H1 (cell line): ENCODE measurements around the gene RPS6KA5. TPM values are rescaled to one million over a fixed set of nuclear protein-coding genes. Genes with fewer than 3 reads are reported as not detected.

Source experiments
- CTCF ChIA-PET: fragments of 300-600 bp; sonication (Branson Sonifier 250); formaldehyde crosslinking; loops from one replicate; lab custom pipeline; 2021; ENCODE audit not compliant: partially characterized antibody; lab: Charles Lee
- POLR2A ChIA-PET: fragments of 300-600 bp; sonication (Branson Sonifier 250); formaldehyde crosslinking; loops from one replicate; lab custom pipeline; 2021; ENCODE audit warnings: inconsistent platforms; ENCODE audit not compliant: partially characterized antibody; lab: Charles Lee
- DNase-seq, 2 experiments: peaks; one replicate each; pipeline versions ENCODE4 v3.0.0 to v3.0.0-alpha.2; 2010 to 2022; ENCODE audit warnings: low spot score in 2 of 2, low read depth in 1 of 2, mixed read lengths in 1 of 2
- FAIRE-seq: peaks from 2 replicates; lab custom pipeline; 2011; peaks lifted over from hg19 to GRCh38; lab: Jason Lieb, UNC
- H2AFZ ChIP-seq: 2 replicates; pipeline ENCODE4 v1.8.1; 2012; ENCODE audit warnings: low read length, inconsistent platforms
- H2AK5ac ChIP-seq: 2 replicates; pipeline ENCODE4 v1.6.1; 2013; ENCODE audit warnings: low read depth, low read length
- H2BK120ac ChIP-seq: replicated peaks from 2 replicates; pipeline ENCODE3; 2013; ENCODE audit warnings: low read depth, low read length, inconsistent platforms
- H2BK12ac ChIP-seq: 2 replicates; pipeline ENCODE4 v1.6.1; 2013; ENCODE audit warnings: low read depth, low read length
- H2BK15ac ChIP-seq: 2 replicates; pipeline ENCODE4 v1.6.1; 2013; ENCODE audit warnings: low read length
- H2BK20ac ChIP-seq: 2 replicates; pipeline ENCODE4 v1.6.1; 2013; ENCODE audit warnings: low read length
- H2BK5ac ChIP-seq: 2 replicates; pipeline ENCODE4 v1.6.1; 2013; ENCODE audit warnings: low read depth, low read length
- H3K14ac ChIP-seq: 2 replicates; pipeline ENCODE4 v1.6.1; 2013; ENCODE audit warnings: inconsistent platforms; ENCODE audit not compliant: insufficient read length
- H3K18ac ChIP-seq: 2 replicates; pipeline ENCODE4 v1.6.1; 2013; ENCODE audit warnings: low read length; ENCODE audit errors: extremely low read depth
- H3K23ac ChIP-seq: 2 replicates; pipeline ENCODE4 v1.6.1; 2013; ENCODE audit warnings: inconsistent platforms; ENCODE audit not compliant: insufficient read length
- H3K23me2 ChIP-seq: 2 replicates; pipeline ENCODE4 v1.6.1; 2013; ENCODE audit warnings: low read depth, low read length
- H3K27ac ChIP-seq: 2 replicates; pipeline ENCODE4 v1.6.1; 2011; ENCODE audit warnings: low read depth, low read length, inconsistent platforms
- H3K27me3 ChIP-seq, 4 experiments: replicated peaks in 1 of 4; 1 replicate in 1 of 4; 2 replicates in 3 of 4; pipeline versions ENCODE4 v1.6.1 to v1.8.1; 2011 to 2013; ENCODE audit warnings: low read length in 3 of 4, mild to moderate bottlenecking in 3 of 4, inconsistent platforms in 2 of 4, mixed read lengths in 2 of 4, moderate library complexity in 1 of 4; ENCODE audit not compliant: control insufficient read depth in 3 of 4, insufficient read depth in 3 of 4; ENCODE audit errors: extremely low read depth in 1 of 4
- H3K36me3 ChIP-seq, 4 experiments: 2 replicates each; pipeline versions ENCODE4 v1.6.1 to v1.8.1; 2011 to 2013; ENCODE audit warnings: mild to moderate bottlenecking in 4 of 4, low read length in 3 of 4, moderate library complexity in 2 of 4, control low read depth in 1 of 4, inconsistent platforms in 1 of 4; ENCODE audit not compliant: insufficient read depth in 4 of 4, control insufficient read depth in 2 of 4
- H3K4ac ChIP-seq: replicated peaks from 2 replicates; pipeline ENCODE3; 2013; ENCODE audit warnings: low read length, low read depth, mixed read lengths, inconsistent platforms; ENCODE audit not compliant: insufficient read length
- H3K4me1 ChIP-seq, 4 experiments: replicated peaks in 1 of 4; 1 replicate in 1 of 4; 2 replicates in 3 of 4; pipeline versions ENCODE4 v1.6.1 to v1.8.1; 2011 to 2013; ENCODE audit warnings: low read length in 3 of 4, inconsistent platforms in 2 of 4, mixed read lengths in 1 of 4; ENCODE audit not compliant: insufficient read depth in 4 of 4, control insufficient read depth in 3 of 4
- H3K4me2 ChIP-seq, 2 experiments: 2 replicates each; pipeline versions ENCODE4 v1.6.1 to v1.8.1; 2011 to 2013; ENCODE audit warnings: low read depth in 2 of 2, low read length in 2 of 2, control low read depth in 1 of 2, inconsistent platforms in 1 of 2, mild to moderate bottlenecking in 1 of 2; ENCODE audit not compliant: insufficient read depth in 1 of 2
- H3K4me3 ChIP-seq, 4 experiments: fragments of 200-600, 300-600 bp in 1 of 4; sonication (generic), shearing (Covaris generic), sonication (Bioruptor Twin) in 1 of 4; 2 replicates each; pipeline versions ENCODE4 v1.5.1 to v1.8.1; 2011 to 2016; ENCODE audit warnings: low read length in 4 of 4, low read depth in 3 of 4, control low read depth in 2 of 4, inconsistent platforms in 2 of 4, mild to moderate bottlenecking in 2 of 4, mixed read lengths in 1 of 4, moderate library complexity in 1 of 4; ENCODE audit not compliant: insufficient read depth in 2 of 4; ENCODE audit errors: extremely low read depth in 1 of 4
- H3K56ac ChIP-seq: replicated peaks from 2 replicates; pipeline ENCODE3; 2013; ENCODE audit warnings: low read depth, mild to moderate bottlenecking, mixed read lengths, low read length, inconsistent platforms; ENCODE audit not compliant: insufficient read length
- H3K79me1 ChIP-seq: 2 replicates; pipeline ENCODE4 v1.6.1; 2013; ENCODE audit warnings: low read depth, low read length, control low read depth
- H3K79me2 ChIP-seq, 2 experiments: 2 replicates each; pipeline versions ENCODE4 v1.6.1 to v1.8.1; 2012 to 2013; ENCODE audit warnings: low read length in 2 of 2, mild to moderate bottlenecking in 2 of 2, inconsistent platforms in 1 of 2; ENCODE audit not compliant: insufficient read depth in 2 of 2, control insufficient read depth in 1 of 2
- H3K9ac ChIP-seq, 4 experiments: replicated peaks in 1 of 4; 1 replicate in 1 of 4; 2 replicates in 3 of 4; pipeline versions ENCODE4 v1.6.1 to v1.8.1; 2011 to 2013; ENCODE audit warnings: low read depth in 3 of 4, low read length in 3 of 4, control low read depth in 2 of 4, mild to moderate bottlenecking in 2 of 4, moderate library complexity in 2 of 4, inconsistent platforms in 1 of 4; ENCODE audit errors: extremely low read depth in 1 of 4
- H3K9me3 ChIP-seq, 2 experiments: 2 replicates each; pipeline versions ENCODE4 v1.6.1 to v1.8.1; 2012 to 2013; ENCODE audit warnings: mild to moderate bottlenecking in 2 of 2, moderate library complexity in 2 of 2, control low read depth in 1 of 2, inconsistent platforms in 1 of 2, low read depth in 1 of 2, low read length in 1 of 2, mixed read lengths in 1 of 2; ENCODE audit not compliant: insufficient read depth in 2 of 2
- H4K20me1 ChIP-seq, 2 experiments: replicated peaks in 1 of 2; 2 replicates each; pipeline versions ENCODE3 to v1.8.1; 2011 to 2013; ENCODE audit warnings: inconsistent platforms in 2 of 2, low read length in 2 of 2, mild to moderate bottlenecking in 1 of 2; ENCODE audit not compliant: insufficient read depth in 2 of 2, control insufficient read depth in 1 of 2
- H4K5ac ChIP-seq: 2 replicates; pipeline ENCODE4 v1.6.1; 2013; ENCODE audit warnings: low read length, low read depth, mixed read lengths, inconsistent platforms; ENCODE audit not compliant: insufficient read length
- H4K8ac ChIP-seq: 2 replicates; pipeline ENCODE4 v1.8.0; 2013; ENCODE audit warnings: mild to moderate bottlenecking, moderate library complexity, low read length, inconsistent platforms; ENCODE audit not compliant: insufficient read depth; ENCODE audit errors: extremely low read depth
- H4K91ac ChIP-seq: replicated peaks from 2 replicates; pipeline ENCODE3; 2013; ENCODE audit warnings: low read length, mixed read lengths, inconsistent platforms; ENCODE audit not compliant: insufficient read length
- NANOG ChIP-seq: IDR thresholded peaks from 2 replicates; pipeline ENCODE4 v1.6.1; 2011; ENCODE audit warnings: low read length, low read depth, mild to moderate bottlenecking, inconsistent platforms; ENCODE audit not compliant: insufficient read depth, poor library complexity, severe bottlenecking
- WGBS, 2 experiments: shearing (Covaris generic) in 1 of 2; methylation state at CpG; one replicate each; pipeline versions ENCODE4 v1.1.6 to v1.1.7; 2013 to 2015; ENCODE audit warnings: low lambda C conversion rate in 2 of 2, mixed read lengths in 2 of 2, inconsistent platforms in 1 of 2, low coverage in 1 of 2, missing lambda C conversion rate in 1 of 2; ENCODE audit not compliant: insufficient replicate concordance in 2 of 2, insufficient coverage in 1 of 2, insufficient read length in 1 of 2; ENCODE audit errors: extremely low coverage in 1 of 2, missing lambda C conversion rate in 1 of 2; 5-methylcytosine and 5-hydroxymethylcytosine counted together
- polyA plus RNA-seq, 7 experiments: library from polyadenylated mRNA; depleted of rRNA in 3 of 7; stranded (reverse) in 5 of 7; unstranded in 2 of 7; fragments of >200 nt in 5 of 7; fragments of 200-250 nt in 2 of 7; gene quantifications; 1 replicate in 5 of 7; 2 replicates in 1 of 7; 4 replicates in 1 of 7; pipeline versions ENCODE4 v1.2.1 to v1.2.3, GENCODE V29; 2011 to 2013; ENCODE audit warnings: missing spikeins in 2 of 7, mixed read lengths in 2 of 7
- total RNA-seq: library from RNA; stranded (reverse); fragmentation: NEBNext Ultra II Directional; extraction: Animal tissue kit (Norgen Biotek cat#: 25700); gene quantifications from 2 replicates; pipeline ENCODE4 v1.2.1, GENCODE V29; 2021

RPS6KA5 gene
- total and polyA plus RNA-seq, 2 of the 8 experiments (the other 6 are each of a cell fraction or from before 2014, with no cell fraction given), result 0.85 to 3.1 TPM

- Histone ChIP-seq H4K8ac (no peak overlapping the region), H3K4me3 (no peak overlapping the region), H3K14ac (no peak overlapping the region), H3K4me2 (no peak overlapping the region), H3K4me1 (peaks cover 0 to 5% (median 0%) of the 10 kb centered on the region in 4 experiments; a peak in 2 of 7 replicates), H3K79me2 (no peaks in the 10 kb centered on the region), H2BK12ac (no peak overlapping the region), H3K23ac (no peak overlapping the region), H4K5ac (no peak overlapping the region), H3K18ac (no peak overlapping the region), H2AFZ (no peak overlapping the region), H2BK15ac (no peak overlapping the region), H2BK5ac (no peak overlapping the region), H3K27me3 (no peaks in the 10 kb centered on the region), H4K91ac (no peak overlapping the region), H3K4ac (no peak overlapping the region), H3K9ac (no peak overlapping the region), H2AK5ac (no peak overlapping the region), H2BK20ac (no peak overlapping the region), H3K56ac (no peak overlapping the region), H4K20me1 (no peaks in the 10 kb centered on the region), H2BK120ac (no peak overlapping the region), H3K27ac (no peak overlapping the region), H3K23me2 (no peaks in the 10 kb centered on the region; the same call in 1 of the 2 replicates), H3K9me3 (no peaks in the 10 kb centered on the region), H3K36me3 (no peaks in the 10 kb centered on the region), H3K79me1 (no peaks in the 10 kb centered on the region)
- 92% methylated on average over 4 of the region's 4 CpGs; no CpG with 5 or more reads in 1 of the 2 experiments for WGBS, 2 experiments
- ChIA-PET POLR2A (no interaction called here), CTCF (no interaction called here)
- no peak for DNase-seq
- no peak for TF ChIP-seq NANOG
- no peak for FAIRE-seq
These were observed 64.7 kb downstream of the RPS6KA5 start for GRCh38 chr14:90995785-90996184.
